DND-41 (cell line): Measurements from ENCODE around the gene CLC.
"Not testable (repeated sequence)": the region's sequence is repeated elsewhere in the genome, so short reads cannot be mapped to it uniquely, and the experiment has no call there.

Source experiments
- ATAC-seq: fragments of 200-7000 bp; cut with Tn5 transposase; 3 replicates; pipeline ENCODE4 v1.9.1; 2021; ENCODE audit warnings: low read depth; ENCODE audit not compliant: insufficient read depth
- DNase-seq: peaks from one replicate; pipeline ENCODE4 v3.0.0-alpha.2; 2020
- H2AFZ ChIP-seq: 2 replicates; pipeline ENCODE4 v1.6.0; 2012; ENCODE audit warnings: low read depth, low read length
- H3K27ac ChIP-seq: 2 replicates; pipeline ENCODE4 v1.5.1; 2012; ENCODE audit warnings: low read length, inconsistent platforms
- H3K27me3 ChIP-seq: fragments of 200-600 bp; sonication (generic); 2 replicates; pipeline ENCODE4 v1.6.0; 2012; ENCODE audit warnings: low read length, mild to moderate bottlenecking, inconsistent platforms; ENCODE audit not compliant: insufficient read depth, poor library complexity
- H3K36me3 ChIP-seq: 2 replicates; pipeline ENCODE4 v1.5.1; 2012; ENCODE audit warnings: low read length, inconsistent platforms; ENCODE audit not compliant: insufficient read depth
- H3K4me1 ChIP-seq: 2 replicates; pipeline ENCODE4 v1.5.1; 2012; ENCODE audit warnings: mild to moderate bottlenecking, low read length; ENCODE audit not compliant: insufficient read depth
- H3K4me2 ChIP-seq: 2 replicates; pipeline ENCODE4 v1.6.0; 2012; ENCODE audit warnings: mild to moderate bottlenecking, moderate library complexity, low read length, inconsistent platforms; ENCODE audit not compliant: insufficient read depth
- H3K4me3 ChIP-seq, 2 experiments: fragments of 200-600 bp in 1 of 2; shearing (Covaris generic) in 1 of 2; 2 replicates each; pipeline ENCODE4 v1.5.1; 2012 to 2016; ENCODE audit warnings: inconsistent platforms in 2 of 2, low read length in 2 of 2, mild to moderate bottlenecking in 2 of 2, low read depth in 1 of 2, moderate library complexity in 1 of 2
- H3K79me2 ChIP-seq: 2 replicates; pipeline ENCODE4 v1.6.0; 2012; ENCODE audit warnings: low read length, inconsistent platforms; ENCODE audit not compliant: insufficient read depth
- H3K9ac ChIP-seq: 2 replicates; pipeline ENCODE4 v1.6.0; 2012; ENCODE audit warnings: low read depth, mild to moderate bottlenecking, inconsistent platforms, low read length, moderate library complexity
- H3K9me3 ChIP-seq: 2 replicates; pipeline ENCODE4 v1.5.1; 2012; ENCODE audit warnings: low read length, moderate library complexity, mild to moderate bottlenecking, inconsistent platforms; ENCODE audit not compliant: insufficient read depth, severe bottlenecking
- H4K20me1 ChIP-seq: 2 replicates; pipeline ENCODE4 v1.6.0; 2012; ENCODE audit warnings: low read length; ENCODE audit not compliant: insufficient read depth
- EZH2 ChIP-seq: IDR thresholded peaks from 3 replicates; pipeline ENCODE4 v1.6.1; 2012; ENCODE audit warnings: borderline replicate concordance, low read depth, mild to moderate bottlenecking, moderate library complexity, low read length, inconsistent platforms; ENCODE audit not compliant: severe bottlenecking
- TF ChIP-seq, protein P1 (sequence below): IDR thresholded peaks from 2 replicates; pipeline ENCODE4 v1.5.1; 2012; ENCODE audit warnings: borderline replicate concordance, low read length, moderate library complexity, mild to moderate bottlenecking; ENCODE audit not compliant: poor library complexity, severe bottlenecking; ENCODE audit errors: extremely low read depth

The CLC gene

DNA sequence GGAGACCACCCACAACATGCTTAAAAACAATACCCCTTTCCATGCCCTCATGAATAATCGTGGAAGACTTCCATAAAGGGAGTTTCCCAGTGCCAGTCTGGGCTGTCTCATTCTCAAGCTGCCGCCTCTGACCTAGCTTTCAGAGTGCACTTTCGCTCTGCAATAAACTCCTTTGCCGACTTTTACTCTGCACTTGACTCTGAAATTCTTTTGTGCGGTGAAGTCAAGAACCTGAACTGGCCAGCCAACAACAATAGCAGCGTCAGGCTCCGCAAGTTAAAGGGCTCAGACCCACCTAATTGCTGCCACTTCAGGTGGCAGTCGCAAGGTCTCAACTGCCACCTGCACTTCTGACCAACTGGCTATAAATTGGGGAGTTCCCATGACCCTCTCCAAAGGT lies 30.5 kb upstream of the CLC start:
- H2AFZ ChIP-seq, result no peak overlapping the region
- H3K4me1 ChIP-seq, result no peaks in the 10 kb centered on the region
- no peak overlapping the region for H3K27ac ChIP-seq
- H3K27me3 ChIP-seq, result peaks cover 9% of the 10 kb centered on the region
- ATAC-seq, result no peak
- H4K20me1 ChIP-seq, result no peaks in the 10 kb centered on the region
- H3K36me3 ChIP-seq, result no peaks in the 10 kb centered on the region
- H3K79me2 ChIP-seq, result no peaks in the 10 kb centered on the region
- TF ChIP-seq, protein P1, sequence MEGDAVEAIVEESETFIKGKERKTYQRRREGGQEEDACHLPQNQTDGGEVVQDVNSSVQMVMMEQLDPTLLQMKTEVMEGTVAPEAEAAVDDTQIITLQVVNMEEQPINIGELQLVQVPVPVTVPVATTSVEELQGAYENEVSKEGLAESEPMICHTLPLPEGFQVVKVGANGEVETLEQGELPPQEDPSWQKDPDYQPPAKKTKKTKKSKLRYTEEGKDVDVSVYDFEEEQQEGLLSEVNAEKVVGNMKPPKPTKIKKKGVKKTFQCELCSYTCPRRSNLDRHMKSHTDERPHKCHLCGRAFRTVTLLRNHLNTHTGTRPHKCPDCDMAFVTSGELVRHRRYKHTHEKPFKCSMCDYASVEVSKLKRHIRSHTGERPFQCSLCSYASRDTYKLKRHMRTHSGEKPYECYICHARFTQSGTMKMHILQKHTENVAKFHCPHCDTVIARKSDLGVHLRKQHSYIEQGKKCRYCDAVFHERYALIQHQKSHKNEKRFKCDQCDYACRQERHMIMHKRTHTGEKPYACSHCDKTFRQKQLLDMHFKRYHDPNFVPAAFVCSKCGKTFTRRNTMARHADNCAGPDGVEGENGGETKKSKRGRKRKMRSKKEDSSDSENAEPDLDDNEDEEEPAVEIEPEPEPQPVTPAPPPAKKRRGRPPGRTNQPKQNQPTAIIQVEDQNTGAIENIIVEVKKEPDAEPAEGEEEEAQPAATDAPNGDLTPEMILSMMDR, result no peak
- no peak for TF ChIP-seq EZH2
- no peak for DNase-seq
- no peak overlapping the region for H3K4me2 ChIP-seq
- H3K9ac ChIP-seq, result no peak overlapping the region
- H3K4me3 ChIP-seq, result no peak overlapping the region
- H3K9me3 ChIP-seq, result peaks cover 5% of the 10 kb centered on the region

DNA sequence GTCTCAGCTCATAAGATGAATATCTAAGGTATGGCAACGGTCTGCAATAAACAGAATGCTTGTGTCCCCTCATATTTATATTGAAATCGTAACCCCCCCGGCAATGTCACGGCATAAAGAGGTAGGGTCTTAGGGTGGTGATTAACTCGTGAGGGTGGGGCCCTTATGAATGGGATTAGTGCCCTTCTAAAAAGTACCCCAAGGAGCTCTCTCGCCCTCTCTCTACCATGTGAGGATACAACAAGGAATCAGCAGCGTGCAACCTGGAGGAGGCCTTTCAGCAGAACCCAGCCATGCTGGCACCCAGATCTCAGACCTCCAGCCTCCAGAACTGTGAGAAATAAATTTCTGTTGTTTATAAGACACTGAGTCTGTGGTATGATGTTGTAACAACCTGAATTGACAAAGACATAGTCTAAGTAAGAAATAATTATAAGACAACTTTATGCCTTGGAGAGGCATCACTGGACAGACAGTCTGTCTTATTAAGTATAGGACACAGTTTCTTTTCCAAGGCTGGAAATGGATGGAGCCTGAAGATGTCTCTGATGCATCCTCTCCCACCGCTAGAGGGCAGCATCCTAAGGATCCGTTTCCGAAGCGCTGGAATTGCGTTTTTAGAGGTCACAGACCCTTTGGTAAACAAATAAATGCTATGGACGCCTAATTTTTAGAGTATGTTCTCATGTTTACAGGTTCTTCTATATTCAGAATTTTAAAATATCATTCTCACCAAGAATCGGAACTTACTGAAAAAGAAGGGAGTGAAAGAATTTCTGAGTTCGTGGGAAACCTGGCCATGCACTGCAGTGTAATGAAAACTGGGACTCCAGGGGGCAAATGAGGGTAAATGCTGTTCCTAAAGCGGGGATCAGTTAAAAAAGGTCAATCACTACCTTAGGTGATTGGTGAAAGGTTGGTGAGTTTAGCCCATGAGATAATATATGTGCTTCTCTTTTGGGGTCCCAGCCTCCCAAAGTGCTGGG lies 27.6 kb upstream of the CLC start:
- peak; percentile 6 for DNase-seq

DNA sequence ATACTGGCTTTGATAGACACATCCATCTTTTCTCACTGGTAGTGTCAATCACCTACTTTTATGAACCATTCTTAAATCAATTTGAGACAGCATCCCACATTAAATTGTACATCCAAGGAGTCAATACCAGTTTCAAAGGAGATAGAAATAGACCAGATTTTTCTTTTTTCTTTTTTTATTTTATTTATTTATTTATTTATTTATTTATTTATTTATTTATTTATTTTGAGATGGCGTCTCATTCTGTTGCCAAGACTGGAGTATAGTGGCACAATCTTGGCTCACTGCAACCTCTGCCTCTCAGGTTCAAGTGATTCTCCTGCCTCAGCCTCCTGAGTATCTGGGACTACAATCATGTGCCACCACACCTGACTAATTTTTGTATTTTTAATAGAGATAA lies 24.0 kb upstream of the CLC start:
- not testable (repeated sequence) for DNase-seq, H3K36me3 ChIP-seq, H2AFZ ChIP-seq, H3K4me3 ChIP-seq, H3K9ac ChIP-seq, H3K4me1 ChIP-seq, H3K9me3 ChIP-seq, H3K4me2 ChIP-seq, H3K27me3 ChIP-seq, H4K20me1 ChIP-seq, ATAC-seq, H3K79me2 ChIP-seq, H3K27ac ChIP-seq

More for the DNA sequence above, 27.6 kb upstream of the CLC start:
- Histone ChIP-seq H3K4me1 (no peaks in the 10 kb centered on the region), H3K27ac (no peak overlapping the region), H3K79me2 (no peaks in the 10 kb centered on the region), H4K20me1 (no peaks in the 10 kb centered on the region), H3K4me3 (no peak overlapping the region), H3K36me3 (no peaks in the 10 kb centered on the region), H3K27me3 (peaks cover 3% of the 10 kb centered on the region), H3K9ac (no peak overlapping the region), H3K4me2 (no peak overlapping the region), H3K9me3 (peaks cover 5% of the 10 kb centered on the region), H2AFZ (no peak overlapping the region)
- TF ChIP-seq, protein P1, result peak; percentile 56
- TF ChIP-seq EZH2, result no peak
- no peak for ATAC-seq

DNA sequence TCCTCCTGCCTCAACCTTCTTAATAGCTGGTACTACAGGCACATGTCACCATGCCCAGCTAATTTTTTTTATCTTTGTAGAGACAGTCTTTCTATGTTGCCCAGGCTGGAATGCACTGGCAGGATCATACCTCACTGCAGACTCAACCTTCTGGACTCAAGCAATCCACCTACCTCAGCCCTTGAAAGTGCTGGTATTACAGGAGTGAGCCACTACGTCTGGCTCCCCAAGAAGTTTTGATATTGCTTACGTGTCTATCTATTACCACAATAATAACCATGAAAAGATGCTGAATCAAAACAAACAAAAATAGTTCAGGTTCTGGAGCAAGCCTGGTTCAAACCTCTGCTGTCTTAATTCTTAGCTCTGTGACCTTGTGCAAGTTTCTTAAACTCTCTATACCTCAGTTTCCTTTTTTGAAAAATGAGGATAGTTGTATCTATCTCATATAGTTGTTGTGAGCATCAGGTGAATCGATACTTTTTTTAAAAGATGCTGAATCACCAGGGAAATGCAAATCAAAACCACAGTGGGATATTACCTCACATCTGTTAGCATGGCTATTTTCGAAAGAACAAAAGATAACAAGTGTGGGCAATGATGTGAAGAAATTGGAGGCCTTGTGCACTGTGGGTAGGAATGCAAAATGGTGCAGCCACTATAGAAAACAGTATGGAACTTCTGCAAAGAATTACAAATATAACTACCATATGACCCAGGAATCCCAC lies 21.8 kb upstream of the CLC start:
- H2AFZ ChIP-seq, result no peak overlapping the region
- no peak for DNase-seq
- peaks cover 18% of the 10 kb centered on the region for H3K27me3 ChIP-seq

More for the DNA sequence above, 21.8 kb upstream of the CLC start:
- Histone ChIP-seq H3K9me3 (no peaks in the 10 kb centered on the region), H3K4me2 (no peak overlapping the region), H3K27ac (no peak overlapping the region), H4K20me1 (no peaks in the 10 kb centered on the region), H3K9ac (no peak overlapping the region), H3K79me2 (no peaks in the 10 kb centered on the region), H3K36me3 (no peaks in the 10 kb centered on the region), H3K4me1 (no peaks in the 10 kb centered on the region), H3K4me3 (no peak overlapping the region)
- ATAC-seq, result no peak
- no peak for TF ChIP-seq EZH2
- TF ChIP-seq, protein P1, result no peak
